GM23248 (cell line): Measurements from ENCODE around the gene NKAIN1.

ENCODE experiments used
- EZH2 ChIP-seq: fragments of 200-600 bp; sonication (generic); IDR thresholded peaks from 2 replicates; pipeline ENCODE4 v1.6.1; 2018; ENCODE audit warnings: antibody characterized with exemption, mild to moderate bottlenecking; ENCODE audit not compliant: insufficient read depth, poor library complexity, severe bottlenecking
- EZH2phosphoT487 ChIP-seq: fragments of 200-600 bp; sonication (generic); IDR thresholded peaks from 2 replicates; pipeline ENCODE4 v1.6.1; 2018; ENCODE audit warnings: antibody characterized with exemption, moderate library complexity, mild to moderate bottlenecking, low read depth; ENCODE audit not compliant: insufficient read depth

DNA sequence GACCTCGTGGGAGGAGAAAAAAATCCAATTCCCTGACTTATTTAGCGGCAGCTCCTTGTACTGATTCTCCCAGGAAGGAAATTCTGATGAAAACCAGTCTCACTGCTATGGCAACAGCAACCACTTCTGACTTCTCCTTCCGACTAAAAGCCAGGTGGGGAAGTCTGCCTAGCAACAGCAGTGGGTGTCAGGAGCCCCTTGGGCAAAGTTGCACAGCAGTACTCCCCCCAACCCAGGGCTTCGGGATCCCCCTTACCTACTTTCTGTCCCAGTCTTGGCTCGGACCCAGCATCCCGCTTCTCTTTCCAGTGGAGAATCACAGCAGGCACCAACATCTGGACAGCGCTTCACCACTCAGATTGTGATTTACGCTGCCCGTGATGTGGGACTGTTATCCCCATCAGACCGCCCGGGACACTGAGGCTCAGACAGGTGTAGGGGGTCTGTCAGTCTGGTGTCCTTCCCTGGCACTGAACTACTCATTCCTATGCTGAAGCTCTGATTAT is 24.6 kb downstream of the NKAIN1 start:
- no peak for TF ChIP-seq EZH2
- no peak for TF ChIP-seq EZH2phosphoT487
